ENCODE results near the gene TPST2.

The TPST2 gene

DNA sequence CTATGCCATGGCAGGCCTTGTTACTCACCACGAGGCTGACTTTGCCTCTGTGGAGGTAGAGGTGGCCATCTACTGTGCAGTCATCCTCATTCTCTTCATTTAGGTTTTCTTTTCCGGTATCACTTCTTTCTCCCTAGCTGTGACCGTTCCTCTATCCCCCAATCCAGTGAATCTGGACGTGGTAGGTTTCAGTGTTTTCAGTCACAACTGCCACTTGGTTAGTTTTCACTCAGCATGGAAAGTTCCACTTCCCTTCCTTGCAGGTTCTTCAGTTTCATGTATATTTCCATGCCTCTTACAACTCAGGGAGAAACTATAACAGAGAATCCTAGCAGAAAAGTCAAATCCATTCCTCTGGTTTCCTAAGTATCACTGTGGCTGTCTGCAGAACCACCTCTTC is 108.2 kb downstream of the TPST2 start:
- no peaks in the 10 kb centered on the region for H3K9me3 ChIP-seq (ENCODE audit: severe bottlenecking)

DNA sequence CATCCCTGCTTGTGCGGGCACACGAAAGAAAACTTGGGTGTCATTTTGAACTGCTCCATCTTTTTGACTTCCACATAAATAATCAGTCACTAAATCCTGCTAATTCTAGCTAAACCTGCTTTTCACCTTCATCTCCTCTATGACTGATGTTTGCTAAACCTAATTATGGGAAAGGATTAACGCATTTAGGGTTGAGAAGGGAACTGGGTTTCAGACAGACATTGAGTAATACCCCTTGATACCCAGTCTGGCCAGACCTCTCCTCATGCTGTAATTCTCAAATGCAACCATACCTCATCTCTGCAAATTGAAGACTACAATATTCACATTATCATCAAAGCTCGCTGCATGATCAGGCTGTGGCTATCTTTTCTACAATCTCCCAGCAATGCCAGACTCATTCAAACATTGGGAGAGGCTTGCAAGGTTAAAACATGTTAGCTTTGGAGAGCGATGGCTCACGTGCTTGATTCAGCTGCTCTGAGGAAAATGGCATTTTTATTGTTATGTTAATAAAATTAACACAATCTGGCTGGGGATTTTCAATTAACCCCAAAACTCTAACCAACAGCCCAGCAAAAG is 108.7 kb downstream of the TPST2 start:
- peaks cover 35% of the 10 kb centered on the region for H3K4me1 ChIP-seq (ENCODE audit: insufficient read depth, poor library complexity, severe bottlenecking)
- peaks cover 36% of the 10 kb centered on the region for H3K36me3 ChIP-seq (ENCODE audit: low read depth)
- DNase-seq (ENCODE audit: low spot score) (no peak), ATAC-seq (ENCODE audit: low read depth) (no peak)
- TF ChIP-seq, protein P1, sequence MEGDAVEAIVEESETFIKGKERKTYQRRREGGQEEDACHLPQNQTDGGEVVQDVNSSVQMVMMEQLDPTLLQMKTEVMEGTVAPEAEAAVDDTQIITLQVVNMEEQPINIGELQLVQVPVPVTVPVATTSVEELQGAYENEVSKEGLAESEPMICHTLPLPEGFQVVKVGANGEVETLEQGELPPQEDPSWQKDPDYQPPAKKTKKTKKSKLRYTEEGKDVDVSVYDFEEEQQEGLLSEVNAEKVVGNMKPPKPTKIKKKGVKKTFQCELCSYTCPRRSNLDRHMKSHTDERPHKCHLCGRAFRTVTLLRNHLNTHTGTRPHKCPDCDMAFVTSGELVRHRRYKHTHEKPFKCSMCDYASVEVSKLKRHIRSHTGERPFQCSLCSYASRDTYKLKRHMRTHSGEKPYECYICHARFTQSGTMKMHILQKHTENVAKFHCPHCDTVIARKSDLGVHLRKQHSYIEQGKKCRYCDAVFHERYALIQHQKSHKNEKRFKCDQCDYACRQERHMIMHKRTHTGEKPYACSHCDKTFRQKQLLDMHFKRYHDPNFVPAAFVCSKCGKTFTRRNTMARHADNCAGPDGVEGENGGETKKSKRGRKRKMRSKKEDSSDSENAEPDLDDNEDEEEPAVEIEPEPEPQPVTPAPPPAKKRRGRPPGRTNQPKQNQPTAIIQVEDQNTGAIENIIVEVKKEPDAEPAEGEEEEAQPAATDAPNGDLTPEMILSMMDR (IDR thresholded peaks at IDR 0.05; ENCODE audit: poor library complexity, severe bottlenecking): no peak
- no peaks in the 10 kb centered on the region for H3K27me3 ChIP-seq (ENCODE audit: insufficient read depth, poor library complexity, severe bottlenecking)
- no peaks in the 10 kb centered on the region for H3K9me3 ChIP-seq (ENCODE audit: severe bottlenecking)
- peak overlapping the region; percentile 72 for H3K27ac ChIP-seq (ENCODE audit: poor library complexity, severe bottlenecking)
- H3K4me3 ChIP-seq (ENCODE audit: severe bottlenecking): no peak overlapping the region

More for the DNA sequence above, 108.2 kb downstream of the TPST2 start:
- DNase-seq (ENCODE audit: low spot score) (no peak), ATAC-seq (ENCODE audit: low read depth) (no peak)
- Histone ChIP-seq H3K4me1 (ENCODE audit: insufficient read depth, poor library complexity, severe bottlenecking) (peaks cover 34% of the 10 kb centered on the region), H3K27ac (ENCODE audit: poor library complexity, severe bottlenecking) (peak overlapping the region; percentile 72), H3K36me3 (ENCODE audit: low read depth) (peaks cover 34% of the 10 kb centered on the region), H3K27me3 (ENCODE audit: insufficient read depth, poor library complexity, severe bottlenecking) (no peaks in the 10 kb centered on the region), H3K4me3 (ENCODE audit: severe bottlenecking) (no peak overlapping the region)
- TF ChIP-seq, protein P1 (IDR thresholded peaks at IDR 0.05; ENCODE audit: poor library complexity, severe bottlenecking): no peak

DNA sequence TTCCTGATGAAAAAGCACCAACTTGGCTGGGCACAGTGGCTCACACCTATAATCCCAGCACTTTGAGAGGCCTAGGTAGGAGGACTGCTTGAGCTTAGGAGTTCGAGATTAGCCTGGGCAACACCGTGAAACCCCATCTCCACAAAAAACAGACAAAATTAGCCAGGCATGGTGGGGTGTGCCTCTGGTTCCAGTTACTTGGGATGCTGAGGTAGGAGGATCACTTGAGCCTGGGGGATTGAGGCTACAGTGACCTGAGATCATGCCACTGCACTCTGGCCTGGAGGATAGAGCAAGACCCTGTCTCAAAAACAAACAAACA is 109.4 kb downstream of the TPST2 start:
- Histone ChIP-seq H3K27ac (ENCODE audit: poor library complexity, severe bottlenecking) (peak overlapping the region; percentile 72), H3K9me3 (ENCODE audit: severe bottlenecking) (no peaks in the 10 kb centered on the region), H3K36me3 (ENCODE audit: low read depth) (peaks cover 36% of the 10 kb centered on the region), H3K4me3 (ENCODE audit: severe bottlenecking) (no peak overlapping the region), H3K27me3 (ENCODE audit: insufficient read depth, poor library complexity, severe bottlenecking) (no peaks in the 10 kb centered on the region), H3K4me1 (ENCODE audit: insufficient read depth, poor library complexity, severe bottlenecking) (peaks cover 35% of the 10 kb centered on the region)
- TF ChIP-seq, protein P1 (IDR thresholded peaks at IDR 0.05; ENCODE audit: poor library complexity, severe bottlenecking): no peak
- DNase-seq (ENCODE audit: low spot score): no peak
- ATAC-seq (ENCODE audit: low read depth): no peak

DNA sequence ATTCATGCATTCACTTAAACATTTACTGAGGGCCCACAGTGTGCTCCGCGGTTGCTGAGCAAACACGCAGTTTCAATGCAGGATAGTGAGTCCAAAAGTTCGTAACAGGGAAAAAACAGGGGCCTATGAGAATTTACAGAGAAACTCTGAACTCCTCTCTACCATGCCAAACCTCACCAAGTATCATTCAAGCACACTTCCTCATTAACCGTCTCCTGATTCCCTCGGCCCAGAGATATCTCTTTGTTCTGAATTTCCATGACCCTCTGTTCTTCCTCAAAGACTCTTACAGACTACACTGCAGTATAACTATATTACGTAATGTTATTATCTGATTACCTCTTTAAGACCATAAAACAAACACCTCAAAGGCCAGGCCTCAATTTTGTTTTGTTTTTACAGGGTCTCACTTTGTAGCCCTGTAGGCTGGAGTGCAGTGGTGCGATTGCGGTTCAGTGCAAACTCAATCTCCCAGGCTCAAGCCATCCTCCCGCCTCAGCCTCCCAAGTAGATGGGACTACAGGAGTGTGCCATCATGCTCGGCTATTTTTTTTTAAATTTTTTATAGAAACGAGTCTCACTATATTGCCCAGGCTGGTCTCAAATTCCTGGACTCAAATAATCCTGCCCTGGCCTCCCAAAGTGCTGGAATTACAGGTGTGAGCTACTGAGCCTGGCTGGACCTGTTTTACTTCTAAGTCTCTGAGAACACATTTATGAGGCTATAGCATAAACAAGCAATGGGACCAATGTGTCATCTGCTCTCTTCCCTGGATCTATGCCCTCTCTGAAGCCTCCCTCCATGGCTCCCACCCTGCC is 109.9 kb downstream of the TPST2 start:
- H3K36me3 ChIP-seq (ENCODE audit: low read depth): peaks cover 38% of the 10 kb centered on the region
- no peak for DNase-seq (ENCODE audit: low spot score)
- H3K27ac ChIP-seq (ENCODE audit: poor library complexity, severe bottlenecking): peak overlapping the region; percentile 72
- no peaks in the 10 kb centered on the region for H3K27me3 ChIP-seq (ENCODE audit: insufficient read depth, poor library complexity, severe bottlenecking)
- peak overlapping the region; percentile 11 for H3K4me3 ChIP-seq (ENCODE audit: severe bottlenecking)
- H3K4me1 ChIP-seq (ENCODE audit: insufficient read depth, poor library complexity, severe bottlenecking): peaks cover 36% of the 10 kb centered on the region
- no peaks in the 10 kb centered on the region for H3K9me3 ChIP-seq (ENCODE audit: severe bottlenecking)
- TF ChIP-seq, protein P1 (IDR thresholded peaks at IDR 0.05; ENCODE audit: poor library complexity, severe bottlenecking): no peak
- ATAC-seq (ENCODE audit: low read depth): peak; percentile 19; the same call in 2 of the 3 replicates
